Spleen (tissue), 7 donors: ENCODE data around the gene MYL12A.

ENCODE experiments used
- CTCF ChIP-seq, 11 experiments: fragments of 200-600 bp in 7 of 11; fragments of 450-650 bp in 4 of 11; sonication (generic) in 4 of 11; IDR thresholded peaks in 8 of 11; conservative IDR thresholded peaks in 3 of 11; 1 replicate in 7 of 11; 2 replicates in 4 of 11; pipeline versions ENCODE4 v1.4.0 to v1.8.0; 2016 to 2021; ENCODE audit warnings: antibody characterized with exemption in 11 of 11, inconsistent platforms in 4 of 11, mild to moderate bottlenecking in 1 of 11
- POLR2A ChIP-seq, 3 donors: fragments of 450-650 bp; IDR thresholded peaks; one replicate each; pipeline ENCODE4 v1.5.1; 2017; ENCODE audit warnings: antibody characterized with exemption in 3 of 3, mild to moderate bottlenecking in 1 of 3
- POLR2AphosphoS5 ChIP-seq, 3 donors: sonication (generic); formaldehyde crosslinking; IDR thresholded peaks; one replicate each; pipeline ENCODE4 v1.5.1; 2017; ENCODE audit warnings: antibody characterized with exemption in 3 of 3
- donor health status: DM: no; HTN: no; CAD: no; lungs with moderate emphysema.
- donor health status: DM: no; HTN: no; CAD: no.
- donor health status: DM: no; HTN: no; CAD: no.

DNA sequence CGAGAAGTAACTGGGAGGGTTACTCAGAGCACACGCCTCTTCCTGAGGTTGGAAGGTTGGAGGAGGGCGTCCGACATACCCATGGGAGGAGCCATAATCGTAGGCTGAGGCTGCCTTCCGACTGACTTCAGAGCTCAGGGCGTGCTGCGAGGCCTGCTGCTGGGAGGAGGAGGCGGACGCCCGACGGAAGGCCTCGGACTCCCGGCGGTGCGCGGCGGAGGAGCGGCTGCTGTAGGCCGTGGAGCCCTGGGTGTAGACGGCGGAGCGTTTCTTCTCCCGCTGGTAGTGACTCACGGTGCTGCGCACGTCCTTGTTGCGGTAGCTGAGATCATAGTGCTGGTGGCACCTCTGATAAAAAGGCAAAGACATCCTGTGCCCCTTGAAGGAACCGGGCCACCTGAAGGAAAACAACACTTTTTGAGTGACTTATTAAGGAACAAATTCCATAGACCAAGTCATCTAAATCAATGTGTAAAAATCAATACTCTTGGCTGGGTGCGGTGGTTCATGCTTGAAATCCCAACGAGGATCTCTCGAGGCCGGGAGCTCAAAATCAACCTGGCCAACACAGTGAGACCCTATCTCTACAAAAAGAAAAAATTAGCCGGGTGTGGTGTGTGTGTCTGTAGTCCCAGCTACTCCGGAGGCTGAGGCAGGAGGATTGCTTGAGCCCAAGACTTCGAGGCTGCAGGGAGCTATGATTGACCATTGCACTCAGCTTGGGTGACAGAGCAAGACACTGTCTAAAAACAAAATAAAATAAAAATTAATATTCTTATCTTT, 32.6 kb upstream of the MYL12A start:
- no peak for TF ChIP-seq POLR2A (IDR thresholded peaks at IDR 0.05)
- TF ChIP-seq CTCF (IDR thresholded peaks at IDR 0.05 in 8 of 11, conservative IDR thresholded peaks at IDR 0.05 in 3 of 11) = no peak
- TF ChIP-seq POLR2AphosphoS5 (IDR thresholded peaks at IDR 0.05) = no peak
